Measurements from ENCODE around the gene BEAN1.

The BEAN1 gene

GRCh38 chr16:66422366-66422765, 4.7 kb upstream of the BEAN1 start:
- DNase-seq: no peak

DNA sequence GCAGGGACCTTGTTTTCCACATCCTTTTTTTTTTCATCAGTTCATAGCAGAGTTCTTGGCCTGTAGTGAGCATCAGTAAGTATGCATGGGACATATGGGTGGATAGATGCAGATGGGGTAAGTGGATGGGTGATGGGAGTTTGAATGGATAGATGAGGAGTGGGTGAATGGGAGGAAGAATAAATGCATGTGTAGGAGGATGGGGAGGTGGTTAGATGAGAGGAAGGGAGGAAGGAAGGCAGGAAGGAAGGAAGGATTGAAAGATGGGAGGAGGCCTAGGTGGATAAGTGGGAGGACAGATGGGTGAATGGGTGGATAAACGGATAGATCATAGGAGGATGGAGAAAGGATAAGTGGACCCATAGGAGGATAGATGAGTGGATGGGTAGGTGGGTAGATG, 3.9 kb upstream of the BEAN1 start:
- DNase-seq: no peak

DNA sequence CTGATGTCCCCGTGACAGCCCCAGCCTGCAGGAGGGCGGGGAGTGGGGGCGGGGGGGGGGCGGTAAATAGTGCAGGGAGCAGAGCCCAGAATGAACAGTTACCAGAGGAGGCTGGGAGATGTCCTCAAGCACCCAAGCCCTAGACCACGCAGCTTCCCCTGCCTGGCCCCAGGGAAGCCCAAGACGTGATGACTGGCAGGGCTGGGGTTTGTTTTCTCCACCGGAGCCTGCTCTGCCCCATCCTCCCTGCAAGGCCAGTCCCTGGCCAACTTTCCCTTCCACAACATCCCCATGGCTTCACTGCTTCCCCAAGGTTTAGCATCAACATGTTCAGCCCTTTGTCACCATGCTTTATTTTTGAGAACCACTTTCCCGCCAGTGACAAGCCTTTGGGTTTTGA, 1.4 kb upstream of the BEAN1 start:
- DNase-seq: no peak

DNA sequence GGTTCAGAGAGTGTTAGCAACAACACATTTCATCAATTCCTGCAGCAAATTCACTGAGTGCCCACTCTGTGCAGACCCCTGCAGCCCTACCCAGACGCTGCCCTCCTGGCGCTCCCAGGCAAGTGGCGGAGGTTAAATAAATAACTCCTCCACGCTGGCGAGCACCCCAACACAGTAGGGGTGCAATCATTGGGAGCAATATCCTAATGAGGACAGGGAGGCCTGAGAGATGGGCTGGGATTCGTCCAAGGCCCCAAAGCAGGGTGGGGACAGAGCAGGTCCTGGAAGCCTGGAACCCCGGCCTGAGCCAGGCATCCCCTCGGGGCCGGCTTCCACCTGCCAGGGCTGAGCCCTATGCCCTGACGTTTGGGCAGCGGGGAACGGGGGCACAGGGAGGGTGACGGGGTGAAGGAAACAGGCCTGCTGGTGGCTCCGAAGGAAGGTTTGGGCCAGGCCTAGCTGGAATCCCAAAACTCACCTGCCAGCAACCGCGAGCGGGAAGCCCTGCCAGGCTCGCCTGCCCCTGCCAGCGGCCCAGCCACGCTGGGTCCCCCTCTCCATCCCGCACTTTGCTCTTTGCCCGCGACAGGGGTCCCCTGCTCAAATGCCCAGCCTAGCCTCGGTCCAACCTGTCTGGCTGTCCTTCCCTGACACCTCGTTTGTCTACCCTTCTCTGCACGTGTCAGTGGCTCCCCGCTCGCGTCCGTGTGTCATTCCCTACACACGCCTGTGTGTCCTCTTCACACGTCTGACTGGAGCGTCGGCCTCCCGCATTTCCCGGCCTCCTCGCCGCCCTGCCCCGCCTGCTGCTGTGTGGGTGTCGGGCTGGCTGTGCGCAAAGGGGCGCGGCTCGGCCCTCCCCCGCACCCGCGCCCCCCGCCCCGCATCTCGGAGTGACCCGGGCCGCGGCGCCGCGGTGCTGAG, 721 bp upstream of the BEAN1 start:
- no peak for DNase-seq

GRCh38 chr16:66427871-66428681, 981 bp downstream of the BEAN1 start:
- no peak for DNase-seq

DNA sequence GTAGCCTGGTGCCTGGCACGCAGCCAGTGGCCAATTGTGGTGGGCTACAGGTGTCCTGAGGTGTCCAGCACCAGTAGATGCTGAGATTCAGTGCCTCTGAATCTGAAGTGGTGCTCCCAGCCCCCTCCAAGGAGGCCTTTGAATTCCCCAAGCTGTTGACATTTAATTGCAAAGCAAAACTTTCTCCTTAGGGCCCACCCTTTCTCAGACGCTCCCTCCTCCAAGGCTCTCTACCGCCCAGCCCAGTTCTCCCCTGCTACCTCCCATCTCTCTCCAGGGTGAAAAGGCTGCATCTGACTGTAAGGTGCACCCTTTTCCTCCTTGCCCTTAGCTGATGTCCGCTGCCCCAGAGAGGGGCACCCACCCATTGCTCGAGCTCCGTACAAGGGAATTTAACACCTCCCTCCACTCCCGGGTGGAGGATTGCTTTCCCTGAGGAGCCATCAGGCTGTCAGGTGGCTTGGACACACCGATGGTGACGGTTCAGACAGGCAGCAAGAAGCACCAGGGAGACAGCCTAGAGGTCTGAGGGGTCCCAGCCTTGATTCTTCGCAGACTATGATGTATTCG, 1.7 kb downstream of the BEAN1 start:
- no peak for DNase-seq

DNA sequence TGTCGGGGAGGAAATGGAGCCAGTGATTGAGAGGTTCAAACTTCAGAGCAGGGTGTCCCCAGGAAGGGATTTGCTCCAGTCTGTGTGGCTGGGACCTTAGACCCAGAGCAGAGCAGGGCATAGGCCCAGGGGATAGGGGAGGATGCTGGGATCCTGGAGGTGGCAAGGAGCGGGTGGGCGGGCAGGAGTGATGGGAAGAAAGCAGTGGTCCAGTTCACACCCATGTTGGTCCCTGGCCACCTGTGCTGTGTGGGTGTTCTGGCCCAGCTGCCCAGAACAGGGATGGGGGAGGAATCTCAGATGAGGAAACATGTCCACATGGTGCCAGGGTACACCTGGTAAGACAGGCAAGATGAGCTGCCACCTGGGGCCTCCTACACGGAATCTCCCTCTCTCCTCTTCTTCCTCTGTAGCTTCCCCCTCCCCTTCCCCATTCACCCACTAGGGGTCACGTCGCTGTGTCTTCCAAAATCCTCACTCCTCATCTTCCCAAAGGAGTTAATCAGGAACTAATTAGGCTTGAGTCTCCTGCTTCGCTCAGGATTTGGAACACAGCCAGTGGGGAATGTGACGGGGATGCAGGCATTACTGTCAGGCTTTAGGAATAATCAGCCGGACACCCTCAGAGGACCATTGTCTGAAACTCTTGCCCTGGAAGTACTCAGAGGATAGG, 2.3 kb downstream of the BEAN1 start:
- no peak for DNase-seq

- DNase-seq: no peak
Observed at GRCh38 chr16:66430214-66430613, 3.1 kb downstream of the BEAN1 start.

- DNase-seq: no peak
Observed at GRCh38 chr16:66431760-66432159, 4.7 kb downstream of the BEAN1 start.

- no peak for DNase-seq
Observed at GRCh38 chr16:66432429-66432828, 5.3 kb downstream of the BEAN1 start.

- DNase-seq: no peak
Observed at GRCh38 chr16:66434619-66435430, 7.7 kb downstream of the BEAN1 start.

- DNase-seq: no peak
Observed at GRCh38 chr16:66435896-66436295, 8.8 kb downstream of the BEAN1 start.

DNA sequence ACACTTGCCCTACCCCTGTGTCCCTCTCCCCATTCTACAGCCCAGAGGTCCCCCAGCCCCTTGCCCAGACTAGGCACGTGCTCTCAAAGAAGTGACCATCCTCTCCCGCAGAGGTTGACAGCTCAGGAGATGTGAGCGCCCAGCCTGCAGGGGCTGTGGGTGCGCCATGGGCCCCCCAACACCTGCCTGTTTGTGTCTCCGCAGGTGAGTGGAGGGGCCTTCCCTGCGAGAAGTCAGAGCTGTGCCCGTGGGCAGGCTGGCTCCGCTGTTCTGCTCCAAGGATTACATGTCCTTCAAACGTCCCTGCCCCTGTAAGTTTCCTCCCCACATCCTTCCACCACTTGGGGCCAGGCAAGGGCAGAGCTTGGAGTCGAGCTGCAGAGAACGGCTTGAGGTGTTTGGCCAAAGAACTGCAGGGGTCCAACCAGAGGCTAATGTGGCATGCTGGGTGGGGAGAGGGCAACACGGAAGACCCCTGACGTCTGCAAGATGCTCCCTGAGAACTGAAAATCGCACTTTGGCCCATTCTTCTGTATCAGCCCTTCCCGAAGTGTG, 10.4 kb downstream of the BEAN1 start:
- no peak for DNase-seq

DNA sequence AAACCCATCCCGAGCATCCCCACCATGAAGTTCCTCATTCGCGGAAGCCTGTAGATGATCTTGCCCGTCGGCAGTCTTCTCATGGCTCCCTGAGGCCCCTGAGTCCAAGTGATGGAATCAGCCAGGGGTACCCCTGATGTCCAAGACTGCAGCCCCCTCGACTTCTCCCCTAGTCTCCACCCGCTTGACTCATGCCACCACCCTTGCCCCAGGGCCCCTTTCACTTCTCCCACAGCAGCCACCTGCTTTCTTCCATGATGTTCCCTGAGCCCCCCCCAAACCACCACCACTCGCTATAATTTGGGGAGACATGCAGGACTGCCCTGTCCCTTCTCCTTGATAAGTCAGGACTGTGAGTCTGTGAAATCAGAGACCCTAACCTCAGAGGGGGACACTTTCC, 11.4 kb downstream of the BEAN1 start:
- no peak for DNase-seq

DNA sequence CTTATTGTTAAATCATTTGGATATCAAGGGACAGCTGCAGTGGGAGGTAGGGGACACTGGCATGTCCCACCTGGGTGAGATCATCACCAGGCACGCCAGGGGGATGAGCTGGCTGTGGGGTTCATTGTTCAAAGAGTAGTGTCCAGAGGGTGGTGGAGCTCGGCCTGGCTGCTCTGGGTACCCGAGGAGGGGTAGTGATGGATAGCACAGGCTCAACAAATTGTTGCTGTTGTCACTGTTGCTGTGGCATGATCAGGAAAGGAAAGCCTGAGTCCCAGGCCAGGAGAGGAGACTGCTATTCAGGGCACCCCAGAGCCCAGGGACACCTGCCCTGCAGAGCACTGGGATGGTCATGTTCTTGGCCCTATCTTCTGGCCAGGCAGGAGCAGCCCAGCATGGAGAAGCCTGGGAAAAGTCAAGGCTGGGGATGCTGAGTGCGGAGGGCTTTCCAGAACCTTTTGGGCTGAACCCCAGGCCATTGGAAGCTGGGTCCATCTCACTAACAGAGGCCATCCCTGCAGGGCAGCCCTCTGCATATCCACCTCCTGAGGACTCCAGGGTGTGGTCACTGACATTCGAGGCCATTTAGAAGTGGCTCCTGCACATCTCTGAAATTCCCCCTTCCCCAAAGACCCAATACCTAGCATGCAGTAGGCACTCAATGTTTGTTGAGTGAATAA, 12.1 kb downstream of the BEAN1 start:
- DNase-seq: no peak

DNA sequence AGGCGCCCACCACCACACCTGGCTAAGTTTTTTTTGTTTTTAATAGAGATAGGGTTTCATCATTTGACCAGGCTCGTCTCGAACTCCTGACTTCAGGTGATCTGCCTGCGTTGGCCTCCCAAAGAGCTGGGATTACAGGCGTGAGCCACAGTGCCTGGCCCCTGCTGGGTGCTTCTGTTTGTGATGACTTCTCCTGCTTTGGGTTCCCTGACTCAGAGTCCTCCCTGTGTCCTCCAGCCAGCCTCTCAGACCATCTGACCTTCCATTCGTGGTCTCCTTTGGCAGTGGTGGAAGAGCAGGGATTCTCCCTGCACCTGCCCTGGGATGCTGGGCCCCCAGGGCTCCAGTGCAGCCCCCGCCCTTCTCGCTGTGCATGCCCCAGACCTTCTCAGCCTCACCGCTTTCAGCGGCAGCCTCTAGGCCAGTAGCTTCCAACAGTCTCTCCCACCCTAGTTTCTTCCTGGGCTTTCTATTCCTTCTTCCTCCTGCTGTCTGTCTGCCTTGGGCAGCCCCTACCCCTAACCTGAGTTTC, 13.2 kb downstream of the BEAN1 start:
- DNase-seq: no peak

GRCh38 chr16:66440970-66441369, 13.9 kb downstream of the BEAN1 start:
- no peak for DNase-seq

GRCh38 chr16:66441586-66442375, 14.7 kb downstream of the BEAN1 start:
- no peak for DNase-seq

GRCh38 chr16:66442502-66443268, 15.6 kb downstream of the BEAN1 start:
- DNase-seq: no peak

Measured in NCI-H1436 (cell line).